PC-9 (cell line): ENCODE data around the gene FARS2. TPM values are rescaled to one million over a fixed set of nuclear protein-coding genes. Genes with fewer than 3 reads are reported as not detected.

Experiments
- BruUV-seq: library from RNA; stranded (reverse); fragments of 400-500 nt; replicated peaks from 2 replicates; lab custom pipeline; 2021; lab: Mats Ljungman, UMichigan
- CTCF ChIA-PET: fragments of 300-600 bp; sonication (Branson Sonifier 250); formaldehyde crosslinking; loops from one replicate; lab custom pipeline; 2022; ENCODE audit warnings: antibody characterized with exemption; lab: Charles Lee
- POLR2A ChIA-PET: fragments of 300-600 bp; sonication (Branson Sonifier 250); formaldehyde crosslinking; loops from one replicate; lab custom pipeline; 2022; ENCODE audit warnings: antibody characterized with exemption; ENCODE audit not compliant: unreplicated experiment; lab: Charles Lee
- DNase-seq, 2 experiments: peaks; one replicate each; pipeline versions ENCODE4 v3.0.0 to v3.0.0-alpha.2; 2015 to 2022; ENCODE audit warnings: mixed read lengths in 1 of 2
- H2AFZ ChIP-seq: fragments of 200-600 bp; sonication (generic); 2 replicates; pipeline ENCODE4 v1.8.1; 2017; ENCODE audit warnings: antibody characterized with exemption
- H3F3A ChIP-seq: fragments of 200-600 bp; sonication (generic); 2 replicates; pipeline ENCODE4 v1.8.1; 2017; ENCODE audit warnings: antibody characterized with exemption, mild to moderate bottlenecking, low read depth; ENCODE audit not compliant: insufficient read depth
- H3K27ac ChIP-seq: fragments of 200-600 bp; sonication (generic); 2 replicates; pipeline ENCODE4 v1.6.1; 2016; ENCODE audit warnings: mixed run types
- H3K27me3 ChIP-seq: fragments of 200-600 bp; sonication (generic); 2 replicates; pipeline ENCODE4 v1.6.1; 2016; ENCODE audit warnings: low read depth, mixed run types; ENCODE audit not compliant: insufficient read depth
- H3K36me3 ChIP-seq: fragments of 200-600 bp; sonication (generic); 2 replicates; pipeline ENCODE4 v1.6.1; 2016; ENCODE audit warnings: low read depth, mixed run types
- H3K4me1 ChIP-seq: fragments of 200-600 bp; sonication (generic); replicated peaks from 2 replicates; pipeline ENCODE4 v1.6.1; 2016; ENCODE audit warnings: mixed run types; ENCODE audit not compliant: insufficient read depth
- H3K4me2 ChIP-seq: fragments of 200-600 bp; sonication (generic); 2 replicates; pipeline ENCODE4 v1.6.1; 2017; ENCODE audit warnings: mixed run types
- H3K4me3 ChIP-seq: fragments of 200-600 bp; sonication (generic); 2 replicates; pipeline ENCODE4 v1.6.1; 2016; ENCODE audit warnings: mixed run types
- H3K79me2 ChIP-seq: fragments of 200-600 bp; sonication (generic); 2 replicates; pipeline ENCODE4 v1.6.1; 2017; ENCODE audit warnings: low read depth, mixed run types
- H3K9me2 ChIP-seq: fragments of 200-600 bp; sonication (generic); 2 replicates; pipeline ENCODE4 v1.8.1; 2017; ENCODE audit warnings: mild to moderate bottlenecking; ENCODE audit not compliant: insufficient read depth
- H3K9me3 ChIP-seq: fragments of 200-600 bp; sonication (generic); 2 replicates; pipeline ENCODE4 v1.8.1; 2016; ENCODE audit warnings: low read depth; ENCODE audit not compliant: insufficient read depth
- H4K20me1 ChIP-seq: fragments of 200-600 bp; sonication (generic); 2 replicates; pipeline ENCODE4 v1.8.1; 2017; ENCODE audit not compliant: insufficient read depth
- CTCF ChIP-seq: fragments of 200-600 bp; sonication (generic); conservative IDR thresholded peaks from 2 replicates; pipeline ENCODE4 v1.6.1; 2017; ENCODE audit warnings: mixed run types, antibody characterized with exemption, mild to moderate bottlenecking, moderate library complexity
- EZH2 ChIP-seq: fragments of 200-600 bp; sonication (generic); IDR thresholded peaks from 2 replicates; pipeline ENCODE4 v1.8.0; 2017; ENCODE audit warnings: antibody characterized with exemption, low read depth
- intact Hi-C: fragments of 100-400 bp; cut with micrococcal nuclease; formaldehyde crosslinking; loops from one replicate; pipeline ENCODE4 v1.10.0; 2022; ENCODE audit not compliant: unreplicated experiment
- total RNA-seq: library from RNA; stranded (reverse); gene quantifications from 2 replicates; pipeline ENCODE4 v1.2.3, GENCODE V29; 2021

FARS2 gene
- total RNA-seq, 1 experiment from 2014 or later: 26.7 TPM

- Histone ChIP-seq H3K27me3 (no peaks in the 10 kb centered on the region), H3F3A (no peaks in the 10 kb centered on the region), H3K9me2 (no peaks in the 10 kb centered on the region), H3K27ac (no peak overlapping the region), H4K20me1 (no peaks in the 10 kb centered on the region), H3K36me3 (no peaks in the 10 kb centered on the region), H3K4me3 (no peak overlapping the region), H3K4me1 (no peaks in the 10 kb centered on the region), H3K4me2 (no peak overlapping the region), H2AFZ (no peak overlapping the region), H3K9me3 (no peaks in the 10 kb centered on the region), H3K79me2 (no peaks in the 10 kb centered on the region)
- intact Hi-C loops: no loop called here
- no peak for TF ChIP-seq CTCF
- no peak for TF ChIP-seq EZH2
- BruUV-seq: no TSS peak
- ChIA-PET CTCF (no interaction called here), POLR2A (no interaction called here)
- DNase-seq: no peak
Observed at GRCh38 chr6:5217356-5217755, 44.0 kb upstream of the FARS2 start.

GRCh38 chr6:5219011-5219691 lies 42.2 kb upstream of the FARS2 start:
- no peaks in the 10 kb centered on the region for H3F3A ChIP-seq
- no peaks in the 10 kb centered on the region for H3K79me2 ChIP-seq
- DNase-seq: no peak
- H3K27ac ChIP-seq: no peak overlapping the region
- H3K9me2 ChIP-seq: no peaks in the 10 kb centered on the region
- no TSS peak for BruUV-seq
- intact Hi-C loops: no loop called here
- H2AFZ ChIP-seq: no peak overlapping the region
- H3K4me1 ChIP-seq: no peaks in the 10 kb centered on the region
- H3K4me3 ChIP-seq: no peak overlapping the region
- no peaks in the 10 kb centered on the region for H4K20me1 ChIP-seq
- no peaks in the 10 kb centered on the region for H3K27me3 ChIP-seq
- ChIA-PET CTCF (interaction anchor here (0.6 to 0.7 kb wide), 2 partner anchors 11 to 50 kb away, joined by 3 read pairs; no protein-coding TSS in a partner anchor), POLR2A (no interaction called here)
- H3K36me3 ChIP-seq: no peaks in the 10 kb centered on the region
- no peak overlapping the region for H3K4me2 ChIP-seq
- no peak for TF ChIP-seq EZH2
- no peak for TF ChIP-seq CTCF
- no peaks in the 10 kb centered on the region for H3K9me3 ChIP-seq

GRCh38 chr6:5220443-5220842 lies 40.9 kb upstream of the FARS2 start:
- H3K36me3 ChIP-seq: no peaks in the 10 kb centered on the region
- H3K9me2 ChIP-seq: no peaks in the 10 kb centered on the region
- no peaks in the 10 kb centered on the region for H3K27me3 ChIP-seq
- ChIA-PET POLR2A (interaction anchor here (0.7 kb wide), 1 partner anchor 130 kb away, joined by 5 read pairs; no protein-coding TSS in a partner anchor), CTCF (interaction anchor here (0.5 kb wide), 1 partner anchor 46 kb away, joined by 3 read pairs; no protein-coding TSS in a partner anchor)
- H3K4me2 ChIP-seq: no peak overlapping the region
- H3K79me2 ChIP-seq: no peaks in the 10 kb centered on the region
- no peak overlapping the region for H3K4me3 ChIP-seq
- no peak overlapping the region for H3K27ac ChIP-seq
- intact Hi-C loops: loop anchor here (10.0 kb wide), 1 partner anchor 1324 kb away; no protein-coding TSS in a partner anchor
- BruUV-seq: no TSS peak
- H4K20me1 ChIP-seq: no peaks in the 10 kb centered on the region
- DNase-seq: no peak
- no peaks in the 10 kb centered on the region for H3F3A ChIP-seq
- no peaks in the 10 kb centered on the region for H3K4me1 ChIP-seq
- no peaks in the 10 kb centered on the region for H3K9me3 ChIP-seq
- no peak overlapping the region for H2AFZ ChIP-seq
- no peak for TF ChIP-seq CTCF
- no peak for TF ChIP-seq EZH2
